GM19372 (cell line): ENCODE measurements around the gene EDRF1.

ENCODE experiments used
- ATAC-seq: cut with Tn5 transposase; IDR thresholded peaks from one replicate; pipeline ENCODE4 v1.9.1; 2021; ENCODE audit warnings: mild to moderate bottlenecking, low read depth, moderate library complexity; ENCODE audit not compliant: unreplicated experiment

EDRF1 gene

GRCh38 chr10:125756853-125757487 lies 37.5 kb downstream of the EDRF1 start:
- ATAC-seq: no peak

GRCh38 chr10:125757742-125758141 lies 38.2 kb downstream of the EDRF1 start:
- ATAC-seq: no peak

- no peak for ATAC-seq
These were observed 42.5 kb downstream of the EDRF1 start for GRCh38 chr10:125761961-125762360.

GRCh38 chr10:125762692-125763648 lies 43.5 kb downstream of the EDRF1 start:
- ATAC-seq: no peak

- no peak for ATAC-seq
These were observed 46.3 kb downstream of the EDRF1 start for GRCh38 chr10:125765835-125766234.

- ATAC-seq: no peak
These were observed 47.0 kb downstream of the EDRF1 start for GRCh38 chr10:125766511-125766910.

- no peak for ATAC-seq
These were observed 48.8 kb downstream of the EDRF1 start for GRCh38 chr10:125768219-125768855.

GRCh38 chr10:125769175-125769574 lies 49.7 kb downstream of the EDRF1 start:
- ATAC-seq: no peak

GRCh38 chr10:125770844-125771243 lies 51.3 kb downstream of the EDRF1 start:
- no peak for ATAC-seq

GRCh38 chr10:125772112-125772863 lies 52.8 kb downstream of the EDRF1 start:
- no peak for ATAC-seq

- ATAC-seq: no peak
These were observed 53.3 kb downstream of the EDRF1 start for GRCh38 chr10:125772864-125773180.

GRCh38 chr10:125773687-125774543 lies 54.4 kb downstream of the EDRF1 start:
- no peak for ATAC-seq

GRCh38 chr10:125774581-125775191 lies 55.2 kb downstream of the EDRF1 start:
- no peak for ATAC-seq

GRCh38 chr10:125775491-125776106 lies 56.1 kb downstream of the EDRF1 start, which contains the start of gene MMP21:
MMP21 (minus strand) TSS chr10:125775821; CDS start chr10:125775821, 0 bp downstream.
- ATAC-seq: no peak

- no peak for ATAC-seq
These were observed 58.3 kb downstream of the EDRF1 start for GRCh38 chr10:125777806-125778205.

- ATAC-seq: no peak
These were observed 59.0 kb downstream of the EDRF1 start for GRCh38 chr10:125778556-125778955.

GRCh38 chr10:125779403-125780327 lies 60.2 kb downstream of the EDRF1 start:
- no peak for ATAC-seq

GRCh38 chr10:125781374-125781773 lies 61.9 kb downstream of the EDRF1 start:
- no peak for ATAC-seq
